Fibroblast of lung (primary cell): ENCODE results near the gene TMEM225B.

Experiments
- EZH2 ChIP-seq: IDR thresholded peaks from 2 replicates; pipeline ENCODE4 v1.5.1; 2012; ENCODE audit warnings: low read length, control low read depth, mild to moderate bottlenecking; ENCODE audit errors: missing control alignments
- TF ChIP-seq, protein P1 (sequence below), 2 donors: IDR thresholded peaks in 1 of 2; conservative IDR thresholded peaks in 1 of 2; 1 replicate in 1 of 2; 2 replicates in 1 of 2; pipeline ENCODE4 v1.5.1; 2011 to 2012; ENCODE audit warnings: low read length in 2 of 2, control low read depth in 1 of 2, inconsistent platforms in 1 of 2, low read depth in 1 of 2, mild to moderate bottlenecking in 1 of 2

DNA sequence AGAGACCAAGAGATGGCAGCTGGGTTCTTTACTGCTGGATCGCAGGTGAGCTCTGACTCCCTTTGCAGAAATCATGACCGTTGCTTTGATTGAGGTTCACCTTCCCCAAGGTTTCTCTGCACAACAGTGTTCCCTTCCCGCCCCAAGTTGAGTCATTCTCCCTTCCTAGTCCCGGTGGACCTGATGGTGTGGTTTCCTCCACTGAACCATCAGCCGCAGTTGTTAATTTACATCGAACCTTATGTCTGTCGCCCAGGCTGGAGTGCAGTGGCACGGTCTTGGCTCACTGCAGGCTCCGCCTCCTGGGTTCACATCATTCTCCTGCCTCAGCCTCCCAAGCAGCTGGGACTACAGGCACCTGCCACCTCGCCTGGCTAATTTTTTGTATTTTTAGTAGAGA lies 24.5 kb downstream of the TMEM225B start:
- TF ChIP-seq, protein P1, sequence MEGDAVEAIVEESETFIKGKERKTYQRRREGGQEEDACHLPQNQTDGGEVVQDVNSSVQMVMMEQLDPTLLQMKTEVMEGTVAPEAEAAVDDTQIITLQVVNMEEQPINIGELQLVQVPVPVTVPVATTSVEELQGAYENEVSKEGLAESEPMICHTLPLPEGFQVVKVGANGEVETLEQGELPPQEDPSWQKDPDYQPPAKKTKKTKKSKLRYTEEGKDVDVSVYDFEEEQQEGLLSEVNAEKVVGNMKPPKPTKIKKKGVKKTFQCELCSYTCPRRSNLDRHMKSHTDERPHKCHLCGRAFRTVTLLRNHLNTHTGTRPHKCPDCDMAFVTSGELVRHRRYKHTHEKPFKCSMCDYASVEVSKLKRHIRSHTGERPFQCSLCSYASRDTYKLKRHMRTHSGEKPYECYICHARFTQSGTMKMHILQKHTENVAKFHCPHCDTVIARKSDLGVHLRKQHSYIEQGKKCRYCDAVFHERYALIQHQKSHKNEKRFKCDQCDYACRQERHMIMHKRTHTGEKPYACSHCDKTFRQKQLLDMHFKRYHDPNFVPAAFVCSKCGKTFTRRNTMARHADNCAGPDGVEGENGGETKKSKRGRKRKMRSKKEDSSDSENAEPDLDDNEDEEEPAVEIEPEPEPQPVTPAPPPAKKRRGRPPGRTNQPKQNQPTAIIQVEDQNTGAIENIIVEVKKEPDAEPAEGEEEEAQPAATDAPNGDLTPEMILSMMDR (conservative IDR thresholded peaks at IDR 0.05 in 1 of 2, IDR thresholded peaks at IDR 0.05 in 1 of 2; ENCODE audit: low read depth in 1 of 2, low read length in 2 of 2): no peak
- no peak for TF ChIP-seq EZH2
